PC-3 (cell line): Measurements from ENCODE around the gene DUSP22. TPM values are rescaled to one million over a fixed set of nuclear protein-coding genes. Genes with fewer than 3 reads are reported as not detected.

Experiments
- ATAC-seq: fragments of 200-7000 bp; cut with Tn5 transposase; 2 replicates; pipeline ENCODE4 v1.9.1; 2020; ENCODE audit warnings: mild to moderate bottlenecking, moderate library complexity
- BruUV-seq: library from RNA; stranded (reverse); fragments of 400-500 nt; replicated peaks from 2 replicates; lab custom pipeline; 2021; lab: Mats Ljungman, UMichigan
- CTCF ChIA-PET: fragments of 300-600 bp; sonication (Branson Sonifier 250); formaldehyde crosslinking; loops from one replicate; lab custom pipeline; 2022; ENCODE audit warnings: antibody characterized with exemption; lab: Charles Lee
- POLR2A ChIA-PET: fragments of 300-600 bp; sonication (Branson Sonifier 250); formaldehyde crosslinking; loops from one replicate; lab custom pipeline; 2022; ENCODE audit warnings: antibody characterized with exemption; ENCODE audit not compliant: unreplicated experiment; lab: Charles Lee
- DNase-seq: peaks from one replicate; pipeline ENCODE4 v3.0.0-alpha.2; 2015
- H2AFZ ChIP-seq: fragments of 300-600 bp; sonication (generic); 2 replicates; pipeline ENCODE4 v1.6.0; 2016; ENCODE audit warnings: antibody characterized with exemption, low read length
- H3F3A ChIP-seq: fragments of 300-600 bp; sonication (generic); one replicate; pipeline ENCODE4 v1.6.0; 2017; ENCODE audit warnings: antibody characterized with exemption, low read length, control low read depth, mild to moderate bottlenecking; ENCODE audit not compliant: unreplicated experiment
- H3K27ac ChIP-seq: fragments of 300-600 bp; sonication (generic); 2 replicates; pipeline ENCODE4 v1.5.1; 2016; ENCODE audit warnings: mild to moderate bottlenecking, low read length
- H3K27me3 ChIP-seq: fragments of 300-600 bp; sonication (generic); 2 replicates; pipeline ENCODE4 v1.6.1; 2016; ENCODE audit warnings: low read length, mixed read lengths
- H3K36me3 ChIP-seq: fragments of 300-600 bp; sonication (generic); 2 replicates; pipeline ENCODE4 v1.6.1; 2016; ENCODE audit warnings: low read depth, mixed run types, low read length, mixed read lengths
- H3K4me1 ChIP-seq: fragments of 300-600 bp; sonication (generic); 2 replicates; pipeline ENCODE4 v1.5.1; 2016; ENCODE audit warnings: low read length; ENCODE audit not compliant: insufficient read depth
- H3K4me2 ChIP-seq: fragments of 300-600 bp; sonication (generic); 2 replicates; pipeline ENCODE4 v1.6.0; 2016; ENCODE audit warnings: low read length
- H3K4me3 ChIP-seq: fragments of 300-600 bp; sonication (generic); 2 replicates; pipeline ENCODE4 v1.5.1; 2016; ENCODE audit warnings: mild to moderate bottlenecking, low read length, mixed read lengths
- H3K79me2 ChIP-seq: fragments of 300-600 bp; sonication (generic); 2 replicates; pipeline ENCODE4 v1.6.1; 2017; ENCODE audit warnings: low read length, mixed read lengths
- H3K9ac ChIP-seq: fragments of 300-600 bp; sonication (generic); 2 replicates; pipeline ENCODE4 v1.6.0; 2016; ENCODE audit warnings: mild to moderate bottlenecking, low read length
- H3K9me2 ChIP-seq: fragments of 300-600 bp; sonication (generic); replicated peaks from 2 replicates; pipeline ENCODE4 v1.6.1; 2016; ENCODE audit warnings: mixed run types, low read length, mixed read lengths
- H3K9me3 ChIP-seq: fragments of 300-600 bp; sonication (generic); 2 replicates; pipeline ENCODE4 v1.6.1; 2016; ENCODE audit warnings: low read length, mixed read lengths
- H4K20me1 ChIP-seq: fragments of 300-600 bp; sonication (generic); 2 replicates; pipeline ENCODE4 v1.6.1; 2016; ENCODE audit warnings: low read length, mixed read lengths
- CTCF ChIP-seq: fragments of 300-600 bp; sonication (generic); conservative IDR thresholded peaks from 2 replicates; pipeline ENCODE4 v1.5.1; 2017; ENCODE audit warnings: antibody characterized with exemption, low read depth, mild to moderate bottlenecking, low read length
- EZH2 ChIP-seq: fragments of 300-600 bp; sonication (generic); IDR thresholded peaks from one replicate; pipeline ENCODE4 v1.6.1; 2017; ENCODE audit warnings: antibody characterized with exemption, mild to moderate bottlenecking, low read length; ENCODE audit not compliant: unreplicated experiment
- EZH2phosphoT487 ChIP-seq: fragments of 300-600 bp; sonication (generic); IDR thresholded peaks from 2 replicates; pipeline ENCODE4 v1.6.1; 2018; ENCODE audit warnings: mild to moderate bottlenecking, antibody characterized with exemption, low read length, borderline replicate concordance
- intact Hi-C: fragments of 100-400 bp; cut with micrococcal nuclease; formaldehyde crosslinking; loops from 2 replicates; pipeline ENCODE4 v1.9.0; 2023
- total RNA-seq: library from RNA; depleted of rRNA; stranded (reverse); fragments of >200 nt; gene quantifications from 2 replicates; pipeline ENCODE4 v1.2.3, GENCODE V29; 2014

DUSP22 gene
- total RNA-seq, 1 experiment from 2014 or later, result 37.8 TPM

DNA sequence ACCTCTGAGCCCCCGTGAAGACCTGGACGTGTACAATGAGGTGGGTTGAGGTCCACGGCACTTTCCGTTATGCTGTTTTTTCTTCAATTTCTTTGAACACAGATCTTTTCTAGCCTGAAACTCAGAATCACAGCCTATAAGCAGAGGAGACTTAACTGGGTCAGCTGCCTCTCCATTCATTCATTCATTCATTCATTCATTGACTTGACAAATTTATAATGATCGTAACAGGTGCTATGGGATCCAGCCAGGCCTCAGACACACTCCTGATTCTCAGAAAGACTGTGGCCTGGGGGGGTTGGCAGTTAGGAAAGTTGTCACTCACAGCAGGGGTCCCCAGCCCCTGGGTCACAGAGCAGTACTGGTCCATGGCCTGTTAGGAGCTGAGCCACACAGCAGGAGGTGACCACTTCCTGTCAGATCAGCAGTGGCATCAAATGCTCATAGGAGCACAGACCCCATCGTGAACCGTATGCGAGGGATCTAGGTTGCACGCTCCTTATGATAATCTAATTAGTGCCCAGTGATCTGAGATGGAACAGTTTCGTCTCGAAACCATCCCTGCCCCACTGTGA is 60.7 kb downstream of the DUSP22 start:
- no TSS peak for BruUV-seq
- ChIA-PET POLR2A (no interaction called here), CTCF (no interaction called here)
- no peak overlapping the region for H3K4me2 ChIP-seq
- no peaks in the 10 kb centered on the region for H3F3A ChIP-seq
- no peak overlapping the region for H3K27ac ChIP-seq
- no peaks in the 10 kb centered on the region for H3K9me2 ChIP-seq
- H3K4me3 ChIP-seq, result no peak overlapping the region
- H4K20me1 ChIP-seq, result no peaks in the 10 kb centered on the region
- no peaks in the 10 kb centered on the region for H3K9me3 ChIP-seq
- intact Hi-C loops, result no loop called here
- H3K9ac ChIP-seq, result no peak overlapping the region
- H3K79me2 ChIP-seq, result no peaks in the 10 kb centered on the region
- no peaks in the 10 kb centered on the region for H3K4me1 ChIP-seq
- no peaks in the 10 kb centered on the region for H3K36me3 ChIP-seq
- H2AFZ ChIP-seq, result no peak overlapping the region
- no peak for DNase-seq
- H3K27me3 ChIP-seq, result no peaks in the 10 kb centered on the region
- TF ChIP-seq EZH2 (no peak), CTCF (no peak), EZH2phosphoT487 (no peak)
- no peak for ATAC-seq

DNA sequence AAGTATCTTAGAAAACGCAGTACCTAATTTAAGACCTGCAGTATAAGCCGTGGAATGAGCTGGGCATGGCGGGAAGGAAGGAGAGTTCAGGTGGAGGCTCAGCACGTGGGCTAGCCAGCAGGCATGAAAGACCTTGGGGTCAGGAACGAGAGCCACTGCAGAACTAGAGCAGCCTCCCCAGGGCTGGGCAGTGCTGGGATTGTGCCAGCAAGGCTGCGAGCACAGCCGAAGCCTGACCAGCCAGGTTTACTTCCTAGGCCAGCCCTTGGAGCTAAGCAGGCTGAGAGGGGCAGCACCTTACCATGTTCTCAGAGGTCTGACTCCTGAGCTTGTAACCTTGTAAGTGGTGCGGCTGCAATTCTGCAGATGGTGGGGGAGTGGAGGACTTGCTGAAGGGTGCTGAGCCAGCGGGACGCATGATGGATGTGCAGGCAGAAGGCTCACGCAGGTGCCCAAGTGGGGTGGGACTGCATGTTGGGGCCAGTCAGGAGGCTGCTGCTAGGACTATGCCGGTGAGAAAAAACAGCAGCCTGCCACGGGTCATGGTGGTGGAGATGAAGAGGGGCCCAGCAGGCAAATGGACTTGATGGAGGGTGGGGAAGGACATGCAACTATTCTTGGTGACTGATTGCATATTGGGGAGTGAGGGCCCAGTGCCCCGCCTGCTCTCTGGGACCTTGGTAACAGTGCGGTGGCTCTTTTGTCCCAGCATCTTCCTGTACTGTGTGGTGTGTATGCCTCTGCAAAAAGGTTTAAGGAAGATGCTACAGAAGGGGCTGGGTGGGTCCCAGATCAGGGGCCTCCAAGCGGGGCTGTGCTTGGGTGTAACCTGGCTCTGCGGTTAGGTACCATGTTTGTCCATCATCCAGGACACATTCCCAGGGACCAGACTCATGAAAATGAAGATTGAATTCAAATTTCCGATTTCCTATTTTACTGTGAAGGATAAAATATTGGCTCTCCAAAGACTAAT is 61.6 kb downstream of the DUSP22 start:
- no peaks in the 10 kb centered on the region for H3K9me2 ChIP-seq
- no peaks in the 10 kb centered on the region for H3K27me3 ChIP-seq
- H3K4me3 ChIP-seq, result no peak overlapping the region
- H4K20me1 ChIP-seq, result no peaks in the 10 kb centered on the region
- no peaks in the 10 kb centered on the region for H3K4me1 ChIP-seq
- no peak overlapping the region for H3K27ac ChIP-seq
- no peak overlapping the region for H2AFZ ChIP-seq
- H3K79me2 ChIP-seq, result no peaks in the 10 kb centered on the region
- ATAC-seq, result no peak
- ChIA-PET CTCF (no interaction called here), POLR2A (no interaction called here)
- no peaks in the 10 kb centered on the region for H3K9me3 ChIP-seq
- TF ChIP-seq EZH2phosphoT487 (no peak), CTCF (no peak), EZH2 (no peak)
- H3K36me3 ChIP-seq, result no peaks in the 10 kb centered on the region
- intact Hi-C loops, result no loop called here
- no peaks in the 10 kb centered on the region for H3F3A ChIP-seq
- BruUV-seq, result no TSS peak
- no peak for DNase-seq
- no peak overlapping the region for H3K4me2 ChIP-seq
- no peak overlapping the region for H3K9ac ChIP-seq
